Tibial artery (tissue), 4 donors: Measurements from ENCODE around the gene XYLT2.

Source experiments
- DNase-seq, 2 donors: peaks; one replicate each; pipeline ENCODE4 v3.0.0-alpha.2; 2019
- H3K27ac ChIP-seq, 2 donors: fragments of 200-600 bp; sonication (generic) in 1 of 2; 1 replicate in 1 of 2; 2 replicates in 1 of 2; pipeline ENCODE4 v1.5.1; 2018 to 2019; ENCODE audit warnings: mild to moderate bottlenecking in 1 of 2
- H3K27me3 ChIP-seq, 2 donors: fragments of 200-600 bp; sonication (generic) in 1 of 2; one replicate each; pipeline versions ENCODE4 v1.5.1 to v1.6.0; 2016 to 2019
- H3K36me3 ChIP-seq, 3 donors: fragments of 200-600 bp; sonication (generic) in 2 of 3; one replicate each; pipeline ENCODE4 v1.5.1; 2016 to 2019; ENCODE audit warnings: mild to moderate bottlenecking in 2 of 3
- H3K4me1 ChIP-seq, 4 donors: fragments of 200-600 bp; sonication (generic) in 2 of 4; 1 replicate in 3 of 4; 2 replicates in 1 of 4; pipeline ENCODE4 v1.5.1; 2016 to 2019
- H3K4me3 ChIP-seq, 2 donors: fragments of 200-600 bp; sonication (generic) in 1 of 2; 1 replicate in 1 of 2; 2 replicates in 1 of 2; pipeline ENCODE4 v1.5.1; 2018 to 2019; ENCODE audit warnings: mild to moderate bottlenecking in 2 of 2
- H3K9me3 ChIP-seq, 3 donors: fragments of 200-600 bp; sonication (generic) in 1 of 3; one replicate each; pipeline ENCODE4 v1.5.1; 2016 to 2019
- intact Hi-C: fragments of 100-400 bp; cut with DNase I; formaldehyde crosslinking; loops from one replicate; pipeline ENCODE4 v1.15.0; 2023; ENCODE audit warnings: low total_unique reads
- TF ChIP-seq, protein P1 (sequence below), 2 experiments: fragments of 200-600 bp in 1 of 2; fragments of 450-650 bp in 1 of 2; IDR thresholded peaks; one replicate each; pipeline ENCODE4 v1.5.1; 2017 to 2019; ENCODE audit warnings: antibody characterized with exemption in 2 of 2, mild to moderate bottlenecking in 1 of 2, moderate library complexity in 1 of 2

XYLT2 gene

DNA sequence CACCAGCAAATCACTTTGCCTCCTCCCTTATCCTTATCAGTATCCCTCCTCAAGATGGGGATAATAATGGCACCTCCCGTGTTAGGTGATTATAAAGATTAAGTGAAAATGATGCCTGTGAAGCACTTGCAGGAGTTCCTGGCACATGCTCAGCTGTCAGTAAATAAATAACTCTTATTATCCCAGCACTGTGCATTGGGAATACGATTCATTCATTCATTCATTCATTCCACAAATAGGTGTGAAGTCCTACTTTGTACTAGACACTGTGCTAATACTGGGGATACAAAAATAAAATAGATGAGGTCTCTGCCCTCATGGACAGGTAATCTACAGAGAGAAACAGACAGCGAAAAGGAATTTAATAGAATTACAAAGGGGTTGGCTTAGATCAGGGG is 2.0 kb downstream of the XYLT2 start:
- H3K27ac ChIP-seq: peak overlapping the region in 1 of 2 donors; percentile 69
- TF ChIP-seq, protein P1, sequence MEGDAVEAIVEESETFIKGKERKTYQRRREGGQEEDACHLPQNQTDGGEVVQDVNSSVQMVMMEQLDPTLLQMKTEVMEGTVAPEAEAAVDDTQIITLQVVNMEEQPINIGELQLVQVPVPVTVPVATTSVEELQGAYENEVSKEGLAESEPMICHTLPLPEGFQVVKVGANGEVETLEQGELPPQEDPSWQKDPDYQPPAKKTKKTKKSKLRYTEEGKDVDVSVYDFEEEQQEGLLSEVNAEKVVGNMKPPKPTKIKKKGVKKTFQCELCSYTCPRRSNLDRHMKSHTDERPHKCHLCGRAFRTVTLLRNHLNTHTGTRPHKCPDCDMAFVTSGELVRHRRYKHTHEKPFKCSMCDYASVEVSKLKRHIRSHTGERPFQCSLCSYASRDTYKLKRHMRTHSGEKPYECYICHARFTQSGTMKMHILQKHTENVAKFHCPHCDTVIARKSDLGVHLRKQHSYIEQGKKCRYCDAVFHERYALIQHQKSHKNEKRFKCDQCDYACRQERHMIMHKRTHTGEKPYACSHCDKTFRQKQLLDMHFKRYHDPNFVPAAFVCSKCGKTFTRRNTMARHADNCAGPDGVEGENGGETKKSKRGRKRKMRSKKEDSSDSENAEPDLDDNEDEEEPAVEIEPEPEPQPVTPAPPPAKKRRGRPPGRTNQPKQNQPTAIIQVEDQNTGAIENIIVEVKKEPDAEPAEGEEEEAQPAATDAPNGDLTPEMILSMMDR (IDR thresholded peaks at IDR 0.05): no peak
- intact Hi-C loops: no loop called here
- no peaks in the 10 kb centered on the region for H3K9me3 ChIP-seq
- H3K27me3 ChIP-seq: no peaks in the 10 kb centered on the region
- no peaks in the 10 kb centered on the region for H3K36me3 ChIP-seq
- DNase-seq: no peak
- H3K4me3 ChIP-seq: peak overlapping the region in 1 of 2 donors; percentile 92
- peaks cover 0 to 44% (median 31%) of the 10 kb centered on the region in 4 donors for H3K4me1 ChIP-seq

DNA sequence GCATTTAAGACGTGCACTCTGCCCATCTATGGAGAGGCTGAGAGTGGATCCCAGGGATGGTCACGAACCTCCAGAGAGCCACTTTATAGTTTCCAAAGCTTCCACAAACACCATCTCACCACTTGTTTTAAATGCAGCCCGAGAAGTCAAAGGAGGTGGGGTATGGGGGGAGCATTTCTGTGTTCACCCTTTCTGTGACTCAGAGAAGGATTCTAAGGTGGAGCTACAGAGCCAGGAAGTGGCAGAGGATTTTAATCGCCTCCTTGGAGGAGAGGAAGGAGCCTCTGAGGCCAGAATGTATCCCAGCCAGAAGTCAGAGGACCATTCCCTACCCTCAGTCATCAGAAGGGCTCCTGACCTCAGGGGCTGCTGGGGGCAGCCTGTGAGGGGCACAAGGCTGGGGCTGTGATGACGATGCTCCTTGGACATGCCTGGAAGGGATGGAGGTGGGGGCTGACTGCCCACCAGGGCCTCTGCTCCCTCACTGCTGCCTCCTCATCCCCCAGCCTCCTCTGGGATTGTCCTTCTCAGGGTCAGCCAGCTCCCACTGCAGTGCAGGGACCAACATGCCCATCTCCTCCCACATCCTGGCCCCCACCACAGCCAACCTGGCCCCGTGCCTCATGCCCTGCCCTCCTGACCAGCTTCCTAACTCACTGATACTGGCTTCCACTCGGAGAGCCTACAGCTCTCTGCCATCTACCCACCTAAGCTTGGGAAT is 2.8 kb downstream of the XYLT2 start:
- no peak for DNase-seq
- Histone ChIP-seq H3K9me3 (no peaks in the 10 kb centered on the region), H3K27me3 (no peaks in the 10 kb centered on the region), H3K27ac (no peak overlapping the region), H3K36me3 (peaks cover 0 to 5% (median 4%) of the 10 kb centered on the region in 3 donors), H3K4me3 (no peak overlapping the region), H3K4me1 (peaks cover 0 to 44% (median 31%) of the 10 kb centered on the region in 4 donors)
- intact Hi-C loops: no loop called here
- TF ChIP-seq, protein P1 (IDR thresholded peaks at IDR 0.05): no peak

DNA sequence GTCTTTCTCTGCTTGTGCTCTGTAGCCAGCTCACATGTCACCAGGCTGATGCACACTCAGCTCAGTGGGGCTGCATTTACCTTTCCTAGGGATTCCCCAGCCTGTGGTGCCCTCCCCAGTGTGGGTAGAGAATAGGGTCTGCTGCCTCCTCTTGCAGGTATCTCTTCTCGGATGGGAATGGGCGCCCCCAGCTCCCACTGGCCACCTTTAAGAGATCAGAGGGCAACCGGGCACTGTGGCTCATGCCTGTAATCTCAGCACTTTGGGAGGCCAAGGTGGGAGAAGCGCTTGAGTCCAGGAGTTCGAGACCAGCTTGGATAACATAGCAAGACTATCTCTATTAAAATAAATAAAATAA is 3.3 kb downstream of the XYLT2 start:
- Histone ChIP-seq H3K4me1 (peaks cover 0 to 44% (median 31%) of the 10 kb centered on the region in 4 donors), H3K36me3 (peaks cover 0 to 11% (median 9%) of the 10 kb centered on the region in 3 donors), H3K27ac (no peak overlapping the region), H3K27me3 (no peaks in the 10 kb centered on the region), H3K9me3 (no peaks in the 10 kb centered on the region), H3K4me3 (no peak overlapping the region)
- peak in 1 of 2 donors; percentile 46 for DNase-seq
- TF ChIP-seq, protein P1 (IDR thresholded peaks at IDR 0.05): no peak
- intact Hi-C loops: no loop called here

DNA sequence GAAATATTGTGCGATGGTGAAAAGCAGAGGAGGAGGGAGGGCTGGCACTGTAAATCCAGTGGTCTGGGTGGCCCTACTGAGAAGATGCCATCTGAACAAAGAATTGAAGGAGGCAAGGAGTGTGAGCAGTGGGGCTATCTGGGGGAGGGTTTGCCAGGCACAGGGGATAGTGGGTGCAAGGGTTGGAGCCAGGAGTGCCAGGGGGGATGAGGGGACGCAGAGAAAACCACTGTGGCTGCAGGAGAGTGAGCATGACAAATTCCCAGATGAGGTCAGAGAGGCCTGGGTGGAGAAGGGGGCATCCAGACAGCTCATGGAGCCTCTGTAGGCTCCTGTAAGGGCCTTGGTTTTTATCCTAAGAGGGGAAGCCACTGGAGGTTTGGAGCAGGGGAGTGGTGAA is 4.8 kb downstream of the XYLT2 start:
- peak in 1 of 2 donors; percentile 43 for DNase-seq

DNA sequence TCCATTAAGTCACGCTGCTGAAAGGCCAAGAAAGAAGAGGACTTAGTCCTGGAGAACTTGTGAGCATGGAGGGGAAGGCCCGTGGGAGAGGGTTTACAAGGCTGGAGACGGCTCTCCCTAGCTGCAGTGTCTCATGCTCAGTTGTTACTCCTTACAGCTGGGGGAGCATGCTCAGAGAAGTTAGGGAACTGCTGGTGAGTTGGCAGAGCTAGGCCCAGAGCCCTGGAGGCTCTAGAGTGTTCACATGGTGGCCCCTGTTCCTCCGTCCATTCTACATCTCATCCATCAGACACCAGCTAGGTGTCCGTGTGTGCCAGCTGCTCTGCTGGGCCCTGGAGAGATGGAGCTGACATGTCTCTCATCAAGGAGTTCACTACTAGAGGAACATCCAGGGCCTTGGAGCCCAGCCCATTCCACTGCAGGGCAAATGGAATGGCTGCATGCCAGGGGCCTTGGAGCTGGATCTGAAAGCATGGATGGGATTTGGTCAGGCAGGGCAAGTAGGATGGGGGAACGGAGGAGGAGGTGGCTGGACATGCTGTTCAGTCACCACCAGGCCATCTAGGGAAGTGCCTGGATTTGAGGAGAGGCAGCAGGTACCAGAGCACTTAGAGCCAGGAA is 6.3 kb downstream of the XYLT2 start:
- no peak overlapping the region for H3K4me3 ChIP-seq
- intact Hi-C loops: no loop called here
- H3K36me3 ChIP-seq: peaks cover 20 to 40% (median 39%) of the 10 kb centered on the region in 3 donors
- no peak overlapping the region for H3K27ac ChIP-seq
- no peaks in the 10 kb centered on the region for H3K9me3 ChIP-seq
- TF ChIP-seq, protein P1 (IDR thresholded peaks at IDR 0.05): no peak
- no peaks in the 10 kb centered on the region for H3K27me3 ChIP-seq
- peaks cover 0 to 25% (median 16%) of the 10 kb centered on the region in 4 donors for H3K4me1 ChIP-seq
- no peak for DNase-seq

More for the DNA sequence above, 4.8 kb downstream of the XYLT2 start:
- Histone ChIP-seq H3K4me3 (no peak overlapping the region), H3K27ac (no peak overlapping the region), H3K27me3 (no peaks in the 10 kb centered on the region), H3K36me3 (peaks cover 6 to 26% (median 24%) of the 10 kb centered on the region in 3 donors), H3K9me3 (no peaks in the 10 kb centered on the region), H3K4me1 (peaks cover 0 to 35% (median 22%) of the 10 kb centered on the region in 4 donors)
- intact Hi-C loops: no loop called here
- TF ChIP-seq, protein P1 (IDR thresholded peaks at IDR 0.05): no peak
